Esophagus muscularis mucosa (tissue), 4 donors: ENCODE data around the gene PIF1. TPM values are rescaled to one million over a fixed set of nuclear protein-coding genes. Genes with fewer than 3 reads are reported as not detected.
A peak's percentile ranks its signal among the peaks of the same experiment; 100 is the strongest.

Experiments
- DNase-seq: peaks from one replicate; pipeline ENCODE4 v3.0.0-alpha.2; 2017; ENCODE audit errors: extremely low spot score
- H3K27ac ChIP-seq, 4 donors: fragments of 200-600 bp; sonication (generic); replicated peaks in 1 of 4; 1 replicate in 3 of 4; 2 replicates in 1 of 4; pipeline ENCODE4 v1.5.1; 2016 to 2019; ENCODE audit warnings: mild to moderate bottlenecking in 1 of 4
- H3K27me3 ChIP-seq, 4 donors: fragments of 200-600 bp; sonication (generic); one replicate each; pipeline versions ENCODE4 v1.5.1 to v1.6.0; 2016 to 2019
- H3K36me3 ChIP-seq, 4 donors: fragments of 200-600 bp; sonication (generic); one replicate each; pipeline ENCODE4 v1.5.1; 2016 to 2019
- H3K4me1 ChIP-seq, 4 donors: fragments of 200-600 bp; sonication (generic); one replicate each; pipeline ENCODE4 v1.5.1; 2016 to 2019
- H3K4me3 ChIP-seq, 4 donors: fragments of 200-600 bp; sonication (generic); 1 replicate in 2 of 4; 2 replicates in 2 of 4; pipeline ENCODE4 v1.5.1; 2016 to 2019; ENCODE audit warnings: mild to moderate bottlenecking in 4 of 4, moderate library complexity in 1 of 4
- H3K9me3 ChIP-seq, 4 donors: fragments of 200-600 bp; sonication (generic); 1 replicate in 3 of 4; 2 replicates in 1 of 4; pipeline ENCODE4 v1.5.1; 2016 to 2019
- CTCF ChIP-seq, 3 experiments: fragments of 200-600 bp in 2 of 3; fragments of 450-650 bp in 1 of 3; sonication (generic) in 2 of 3; IDR thresholded peaks; one replicate each; pipeline ENCODE4 v1.5.1; 2017 to 2019; ENCODE audit warnings: antibody characterized with exemption in 3 of 3, mild to moderate bottlenecking in 2 of 3, moderate library complexity in 1 of 3
- EP300 ChIP-seq: sonication (generic); formaldehyde crosslinking; IDR thresholded peaks from one replicate; pipeline ENCODE4 v1.6.1; 2017; ENCODE audit warnings: antibody characterized with exemption
- POLR2A ChIP-seq: fragments of 450-650 bp; IDR thresholded peaks from one replicate; pipeline ENCODE4 v1.6.1; 2017; ENCODE audit warnings: antibody characterized with exemption, moderate library complexity, mild to moderate bottlenecking, low read depth
- POLR2AphosphoS5 ChIP-seq, 2 donors: sonication (generic); formaldehyde crosslinking; IDR thresholded peaks; one replicate each; pipeline ENCODE4 v1.6.1; 2017; ENCODE audit warnings: antibody characterized with exemption in 2 of 2
- whole genome bisulfite sequencing: methylation state at CpG from one replicate; pipeline ENCODE4 v1.1.5; 2018; 5-methylcytosine and 5-hydroxymethylcytosine counted together
- intact Hi-C: fragments of 100-400 bp; cut with DNase I; formaldehyde crosslinking; loops from one replicate; pipeline ENCODE4 v1.15.1; 2023
- total RNA-seq, 4 donors: library from RNA; depleted of rRNA; stranded (reverse); fragments of >200 nt; gene quantifications; one replicate each; pipeline versions ENCODE4 v1.1.0 to v1.2.1, GENCODE V29; 2016

The PIF1 gene, protein sequence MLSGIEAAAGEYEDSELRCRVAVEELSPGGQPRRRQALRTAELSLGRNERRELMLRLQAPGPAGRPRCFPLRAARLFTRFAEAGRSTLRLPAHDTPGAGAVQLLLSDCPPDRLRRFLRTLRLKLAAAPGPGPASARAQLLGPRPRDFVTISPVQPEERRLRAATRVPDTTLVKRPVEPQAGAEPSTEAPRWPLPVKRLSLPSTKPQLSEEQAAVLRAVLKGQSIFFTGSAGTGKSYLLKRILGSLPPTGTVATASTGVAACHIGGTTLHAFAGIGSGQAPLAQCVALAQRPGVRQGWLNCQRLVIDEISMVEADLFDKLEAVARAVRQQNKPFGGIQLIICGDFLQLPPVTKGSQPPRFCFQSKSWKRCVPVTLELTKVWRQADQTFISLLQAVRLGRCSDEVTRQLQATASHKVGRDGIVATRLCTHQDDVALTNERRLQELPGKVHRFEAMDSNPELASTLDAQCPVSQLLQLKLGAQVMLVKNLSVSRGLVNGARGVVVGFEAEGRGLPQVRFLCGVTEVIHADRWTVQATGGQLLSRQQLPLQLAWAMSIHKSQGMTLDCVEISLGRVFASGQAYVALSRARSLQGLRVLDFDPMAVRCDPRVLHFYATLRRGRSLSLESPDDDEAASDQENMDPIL
- total RNA-seq, result 1 to 10 TPM in 3 of 4 donors, under 1 TPM in 1; 0.78 to 4.4 (median 2.0) TPM

- intact Hi-C loops, result loop anchor here (10.0 kb wide), 1 partner anchor 159 kb away; the partner anchor contains the start of gene SPG21
- TF ChIP-seq EP300 (no peak), POLR2AphosphoS5 (IDR thresholded peaks at IDR 0.05) (peak; percentile 89 to 90), CTCF (IDR thresholded peaks at IDR 0.05) (peak in 1 of 3 experiments; percentile 16)
- no peaks in the 10 kb centered on the region for H3K9me3 ChIP-seq
- peak; percentile 98 for DNase-seq
- H3K36me3 ChIP-seq, result no peaks in the 10 kb centered on the region
- peak within 1 kb of the TSS; percentile 69 to 82 (median 76) for H3K27ac ChIP-seq
- H3K4me1 ChIP-seq, result peaks cover 18 to 43% (median 33%) of the 10 kb centered on the region in 4 donors
- peak within 1 kb of the TSS; percentile 58 to 64 (median 61) for H3K4me3 ChIP-seq
- WGBS, result 18% methylated on average over 12 of the region's 35 CpGs
- no peaks in the 10 kb centered on the region for H3K27me3 ChIP-seq
Measured at GRCh38 chr15:64825431-64826294, at the start of gene PIF1. Gene PIF1, minus strand, starts transcription at chr15:64825647. Its CDS starts 1,312 bp downstream, at chr15:64824335.

GRCh38 chr15:64870353-64870752 is 44.9 kb upstream of the PIF1 start:
- no peak for TF ChIP-seq POLR2AphosphoS5 (IDR thresholded peaks at IDR 0.05)
- TF ChIP-seq EP300, result no peak
- TF ChIP-seq POLR2A, result no peak
- no peak for DNase-seq

GRCh38 chr15:64869501-64869900 is 44.1 kb upstream of the PIF1 start:
- DNase-seq, result no peak
- Histone ChIP-seq H3K27me3 (no peaks in the 10 kb centered on the region), H3K36me3 (peaks cover 16 to 40% (median 36%) of the 10 kb centered on the region in 4 donors), H3K4me1 (peaks cover 24 to 63% (median 55%) of the 10 kb centered on the region in 4 donors), H3K9me3 (no peaks in the 10 kb centered on the region), H3K27ac (peak overlapping the region; percentile 36 to 44 (median 42)), H3K4me3 (no peak overlapping the region)
- intact Hi-C loops, result no loop called here
- TF ChIP-seq EP300, result no peak
- no peak for TF ChIP-seq CTCF (IDR thresholded peaks at IDR 0.05)
- TF ChIP-seq POLR2AphosphoS5 (IDR thresholded peaks at IDR 0.05), result no peak
- no peak for TF ChIP-seq POLR2A

More at GRCh38 chr15:64870353-64870752, 44.9 kb upstream of the PIF1 start:
- intact Hi-C loops, result no loop called here
- H3K4me1 ChIP-seq, result peaks cover 28 to 63% (median 47%) of the 10 kb centered on the region in 4 donors
- peak overlapping the region; percentile 34 to 42 (median 39) for H3K27ac ChIP-seq
- no peaks in the 10 kb centered on the region for H3K27me3 ChIP-seq
- WGBS, result 60% methylated on average over 4 of the region's 9 CpGs
- H3K9me3 ChIP-seq, result no peaks in the 10 kb centered on the region
- peaks cover 8 to 32% (median 28%) of the 10 kb centered on the region in 4 donors for H3K36me3 ChIP-seq
- no peak overlapping the region for H3K4me3 ChIP-seq

- no peaks in the 10 kb centered on the region for H3K9me3 ChIP-seq
- H3K27me3 ChIP-seq, result no peaks in the 10 kb centered on the region
- H3K4me1 ChIP-seq, result peaks cover 14 to 66% (median 52%) of the 10 kb centered on the region in 4 donors
- DNase-seq, result no peak
- H3K36me3 ChIP-seq, result peaks cover 17 to 72% (median 60%) of the 10 kb centered on the region in 4 donors
- TF ChIP-seq CTCF (IDR thresholded peaks at IDR 0.05) (no peak), EP300 (no peak), POLR2AphosphoS5 (IDR thresholded peaks at IDR 0.05) (no peak), POLR2A (no peak)
- WGBS, result 44% methylated on average over 6 of the region's 6 CpGs
- no peak overlapping the region for H3K4me3 ChIP-seq
- H3K27ac ChIP-seq, result peak overlapping the region; percentile 41 to 75 (median 65)
- intact Hi-C loops, result no loop called here
Measured at GRCh38 chr15:64865998-64866520, 40.6 kb upstream of the PIF1 start.
